Measurements from ENCODE around the gene TMEM95. TPM values are rescaled to one million over a fixed set of nuclear protein-coding genes. Genes with fewer than 3 reads are reported as not detected.
"Not testable (repeated sequence)": the region's sequence is repeated elsewhere in the genome, so short reads cannot be mapped to it uniquely, and the experiment has no call there.

TMEM95 gene
- total RNA-seq, 1 experiment from 2014 or later, result 0.50 TPM

GRCh38 chr17:7336240-7337175 is 18.4 kb upstream of the TMEM95 start, which contains the start of gene ACAP1:
TSS of gene ACAP1 (plus strand) at chr17:7336529. CDS start at chr17:7336735, 206 bp downstream.
- Histone ChIP-seq H3K4me1 (replicated peaks; ENCODE audit: insufficient read depth) (no peaks in the 10 kb centered on the region), H3K4me2 (no peak within 1 kb of the TSS), H3K4me3 (no peak within 1 kb of the TSS), H3K27ac (no peak within 1 kb of the TSS), H3K79me2 (ENCODE audit: low read depth) (no peaks in the 10 kb centered on the region), H3F3A (ENCODE audit: insufficient read depth, low read depth) (no peaks in the 10 kb centered on the region; the same call in 1 of the 2 replicates), H3K9me2 (ENCODE audit: insufficient read depth) (no peaks in the 10 kb centered on the region), H2AFZ (no peak within 1 kb of the TSS), H3K9me3 (ENCODE audit: insufficient read depth, low read depth) (no peaks in the 10 kb centered on the region), H3K27me3 (ENCODE audit: insufficient read depth, low read depth) (no peaks in the 10 kb centered on the region), H3K36me3 (ENCODE audit: low read depth) (no peaks in the 10 kb centered on the region), H4K20me1 (ENCODE audit: insufficient read depth) (no peaks in the 10 kb centered on the region)
- CTCF ChIA-PET, result interaction anchor here (1.4 kb wide), 1 partner anchor 9 kb away, joined by 4 read pairs; no protein-coding TSS in a partner anchor
- BruUV-seq (replicated peaks), result no TSS peak
- DNase-seq, result no peak
- TF ChIP-seq EZH2 (IDR thresholded peaks at IDR 0.05; ENCODE audit: low read depth) (no peak), CTCF (conservative IDR thresholded peaks at IDR 0.05) (no peak)
- intact Hi-C loops (cut with micrococcal nuclease; ENCODE audit: unreplicated experiment), result no loop called here
- POLR2A ChIA-PET (ENCODE audit: unreplicated experiment), result no interaction called here

GRCh38 chr17:7337600-7337999 is 17.4 kb upstream of the TMEM95 start:
- H3K4me3 ChIP-seq; POLR2A ChIA-PET (ENCODE audit: unreplicated experiment); DNase-seq; H3F3A ChIP-seq (ENCODE audit: insufficient read depth, low read depth); H3K27ac ChIP-seq; H3K36me3 ChIP-seq (ENCODE audit: low read depth); H3K79me2 ChIP-seq (ENCODE audit: low read depth); H3K9me2 ChIP-seq (ENCODE audit: insufficient read depth); H3K27me3 ChIP-seq (ENCODE audit: insufficient read depth, low read depth); H3K9me3 ChIP-seq (ENCODE audit: insufficient read depth, low read depth); H4K20me1 ChIP-seq (ENCODE audit: insufficient read depth); H3K4me1 ChIP-seq (replicated peaks; ENCODE audit: insufficient read depth); BruUV-seq (replicated peaks); H3K4me2 ChIP-seq; intact Hi-C loops (cut with micrococcal nuclease; ENCODE audit: unreplicated experiment); H2AFZ ChIP-seq: not testable (repeated sequence)
- CTCF ChIA-PET, result interaction anchor here (0.6 to 1.4 kb wide), 2 partner anchors 8 to 379 kb away, joined by 3 to 4 read pairs; no protein-coding TSS in a partner anchor

GRCh38 chr17:7340179-7340578 is 14.8 kb upstream of the TMEM95 start:
- Histone ChIP-seq H4K20me1 (ENCODE audit: insufficient read depth) (no peaks in the 10 kb centered on the region), H3F3A (ENCODE audit: insufficient read depth, low read depth) (no peaks in the 10 kb centered on the region; the same call in 1 of the 2 replicates), H3K4me2 (no peak overlapping the region), H3K27ac (no peak overlapping the region), H3K9me2 (ENCODE audit: insufficient read depth) (no peaks in the 10 kb centered on the region), H3K4me3 (no peak overlapping the region), H3K27me3 (ENCODE audit: insufficient read depth, low read depth) (peaks cover 13% of the 10 kb centered on the region), H3K9me3 (ENCODE audit: insufficient read depth, low read depth) (no peaks in the 10 kb centered on the region), H2AFZ (no peak overlapping the region), H3K4me1 (replicated peaks; ENCODE audit: insufficient read depth) (no peaks in the 10 kb centered on the region), H3K79me2 (ENCODE audit: low read depth) (no peaks in the 10 kb centered on the region), H3K36me3 (ENCODE audit: low read depth) (no peaks in the 10 kb centered on the region)
- POLR2A ChIA-PET (ENCODE audit: unreplicated experiment), result no interaction called here
- peak in 1 of 2 experiments; percentile 42 for DNase-seq
- BruUV-seq (replicated peaks), result no TSS peak
- CTCF ChIA-PET, result no interaction called here
- TF ChIP-seq CTCF (conservative IDR thresholded peaks at IDR 0.05) (no peak), EZH2 (IDR thresholded peaks at IDR 0.05; ENCODE audit: low read depth) (no peak)
- intact Hi-C loops (cut with micrococcal nuclease; ENCODE audit: unreplicated experiment), result no loop called here
